NB4 (cell line): ENCODE measurements around the gene EGR2.
A peak's percentile ranks its signal among the peaks of the same experiment; 100 is the strongest.

ENCODE experiments used
- MAX ChIP-seq: IDR thresholded peaks from 2 replicates; pipeline ENCODE4 v1.6.1; 2011; ENCODE audit warnings: low read depth, low read length
- MYC ChIP-seq: IDR thresholded peaks from 2 replicates; pipeline ENCODE4 v1.6.1; 2011; ENCODE audit warnings: low read depth, low read length
- POLR2A ChIP-seq: IDR thresholded peaks from 2 replicates; pipeline ENCODE4 v1.6.1; 2011; ENCODE audit warnings: mild to moderate bottlenecking; ENCODE audit not compliant: insufficient read length; ENCODE audit errors: extremely low read depth
- TF ChIP-seq, protein P1 (sequence below): IDR thresholded peaks from one replicate; pipeline ENCODE4 v1.5.1; 2012; ENCODE audit warnings: low read depth, low read length

- TF ChIP-seq POLR2A = peak; percentile 59
- TF ChIP-seq, protein P1, sequence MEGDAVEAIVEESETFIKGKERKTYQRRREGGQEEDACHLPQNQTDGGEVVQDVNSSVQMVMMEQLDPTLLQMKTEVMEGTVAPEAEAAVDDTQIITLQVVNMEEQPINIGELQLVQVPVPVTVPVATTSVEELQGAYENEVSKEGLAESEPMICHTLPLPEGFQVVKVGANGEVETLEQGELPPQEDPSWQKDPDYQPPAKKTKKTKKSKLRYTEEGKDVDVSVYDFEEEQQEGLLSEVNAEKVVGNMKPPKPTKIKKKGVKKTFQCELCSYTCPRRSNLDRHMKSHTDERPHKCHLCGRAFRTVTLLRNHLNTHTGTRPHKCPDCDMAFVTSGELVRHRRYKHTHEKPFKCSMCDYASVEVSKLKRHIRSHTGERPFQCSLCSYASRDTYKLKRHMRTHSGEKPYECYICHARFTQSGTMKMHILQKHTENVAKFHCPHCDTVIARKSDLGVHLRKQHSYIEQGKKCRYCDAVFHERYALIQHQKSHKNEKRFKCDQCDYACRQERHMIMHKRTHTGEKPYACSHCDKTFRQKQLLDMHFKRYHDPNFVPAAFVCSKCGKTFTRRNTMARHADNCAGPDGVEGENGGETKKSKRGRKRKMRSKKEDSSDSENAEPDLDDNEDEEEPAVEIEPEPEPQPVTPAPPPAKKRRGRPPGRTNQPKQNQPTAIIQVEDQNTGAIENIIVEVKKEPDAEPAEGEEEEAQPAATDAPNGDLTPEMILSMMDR = no peak
- TF ChIP-seq MAX = peak; percentile 92
- peak; percentile 79 for TF ChIP-seq MYC
Observed at GRCh38 chr10:62816331-62817120, at the start of gene EGR2.
